SH-SY5Y (cell line): Measurements from ENCODE around the gene ADGRL3.

Source experiments
- GATA2 ChIP-seq: IDR thresholded peaks from 2 replicates; pipeline ENCODE4 v1.6.1; 2011; ENCODE audit warnings: mild to moderate bottlenecking, low read depth, low read length
- GATA3 ChIP-seq: IDR thresholded peaks from 2 replicates; pipeline ENCODE4 v1.6.1; 2011; ENCODE audit warnings: low read depth, mild to moderate bottlenecking, low read length, moderate library complexity

- TF ChIP-seq GATA2 = no peak
- no peak for TF ChIP-seq GATA3
Observed at GRCh38 chr4:61462451-61463326, 262.6 kb downstream of the ADGRL3 start.
